NCI-H69 (cell line): ENCODE data around the gene SEMA3A.

Source experiments
- DNase-seq: peaks from one replicate; lab custom pipeline; 2025; lab: John Stamatoyannopoulos, UW

SEMA3A gene

DNA sequence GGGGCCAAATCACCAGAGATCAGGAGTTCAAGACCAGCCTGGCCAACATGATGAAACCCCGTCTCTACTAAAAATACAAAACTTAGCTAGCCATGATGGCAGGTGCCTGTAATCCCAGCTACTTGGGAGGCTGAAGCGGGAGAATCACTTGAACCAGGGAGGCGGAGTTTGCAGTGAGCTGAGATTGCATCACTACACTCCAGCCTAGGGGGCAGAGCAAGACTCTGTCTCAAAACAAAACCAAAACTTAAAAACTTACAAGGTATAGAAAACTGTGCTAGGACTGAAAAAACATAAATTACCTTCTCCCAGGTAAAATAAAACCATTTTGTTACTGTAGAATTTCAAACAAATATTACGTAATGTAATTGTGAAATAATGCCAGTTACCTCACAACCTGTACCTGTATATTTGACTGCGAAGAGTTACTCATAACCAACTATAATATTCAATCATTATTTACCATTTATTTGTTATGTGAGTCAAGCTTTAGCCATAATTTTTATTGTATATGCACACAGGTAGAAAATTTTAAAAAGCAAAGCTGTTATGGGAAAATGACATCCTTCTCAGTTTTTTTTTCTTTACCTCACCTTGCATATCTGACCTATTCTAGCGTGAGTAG lies 180.9 kb downstream of the SEMA3A start:
- DNase-seq, result no peak

DNA sequence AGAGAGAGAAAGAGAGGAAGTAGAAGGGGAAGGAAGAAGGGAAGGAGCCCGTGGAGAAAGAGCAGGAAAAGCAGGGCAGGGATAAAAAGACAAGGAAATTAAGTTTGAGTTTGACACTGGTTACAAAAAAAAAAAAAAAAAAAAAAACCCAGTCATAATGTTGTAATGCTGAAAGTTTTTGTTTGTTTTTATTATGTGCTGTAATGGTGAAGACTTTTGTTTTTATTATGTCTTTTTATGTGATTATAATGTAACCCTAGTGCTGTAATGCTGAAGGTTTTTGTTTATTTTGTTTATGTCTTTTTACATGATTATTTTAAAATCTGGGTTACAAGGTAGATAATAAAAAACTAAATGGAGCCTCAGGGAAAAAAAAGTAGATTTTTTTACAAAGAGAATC lies 184.8 kb downstream of the SEMA3A start:
- no peak for DNase-seq

DNA sequence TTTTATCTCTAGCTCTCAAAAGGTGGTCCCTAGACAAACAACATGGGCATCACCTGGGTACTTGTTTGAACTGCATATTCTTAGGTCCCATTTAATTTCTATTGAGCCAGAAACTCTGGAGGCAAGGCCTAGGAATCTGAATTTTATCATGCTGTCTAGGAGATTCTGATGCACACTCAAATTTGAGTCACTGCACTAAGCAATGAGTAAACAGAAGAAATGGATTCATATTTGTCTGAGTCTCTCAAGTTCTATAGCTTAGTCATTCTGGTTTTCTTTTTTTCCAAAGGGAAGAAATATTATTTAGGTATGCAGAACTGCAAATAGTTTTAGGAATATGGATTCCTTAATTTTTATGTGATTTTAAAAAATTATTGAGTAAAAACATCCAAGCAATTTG lies 185.5 kb downstream of the SEMA3A start:
- no peak for DNase-seq

GRCh38 chr7:84003191-84003590 lies 191.4 kb downstream of the SEMA3A start:
- no peak for DNase-seq

DNA sequence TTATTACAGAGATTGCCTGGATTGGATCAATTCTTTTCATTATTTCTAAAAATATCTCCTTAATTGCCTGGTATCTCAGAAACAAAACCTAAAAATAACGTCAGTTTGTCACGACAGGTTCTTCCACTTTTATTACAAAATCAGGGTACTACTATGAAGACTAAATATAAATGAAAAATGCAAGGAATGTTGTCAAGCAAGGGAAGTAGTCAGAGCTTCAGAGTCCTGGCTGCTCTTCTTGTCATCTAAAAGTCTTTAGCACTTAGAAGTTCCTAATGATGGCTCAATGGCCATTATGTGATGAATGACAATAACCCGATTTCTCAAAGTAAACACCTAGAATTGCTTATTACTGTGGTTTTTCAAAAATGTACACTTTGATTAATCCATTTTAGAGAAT lies 192.2 kb downstream of the SEMA3A start:
- no peak for DNase-seq

DNA sequence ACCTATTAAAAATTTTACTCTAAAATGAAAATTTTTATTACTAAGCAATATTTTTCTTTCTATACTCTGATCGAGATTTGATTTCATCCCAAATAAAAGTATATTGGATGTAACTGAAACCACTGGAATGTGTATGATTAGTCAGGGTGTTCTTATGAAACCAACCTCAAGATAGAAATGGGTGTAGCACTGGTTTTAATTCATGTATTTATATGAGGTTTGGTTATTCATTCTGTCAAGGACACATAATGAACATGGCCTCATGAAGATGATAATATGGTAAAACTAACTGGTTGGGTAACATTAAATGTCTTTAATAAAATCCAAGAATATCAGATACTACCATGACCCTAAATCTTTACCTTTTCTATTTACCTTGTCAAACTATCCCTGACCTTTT lies 197.7 kb downstream of the SEMA3A start:
- DNase-seq, result no peak

- no peak for DNase-seq
Measured at GRCh38 chr7:83987764-83988163, 206.8 kb downstream of the SEMA3A start.

DNA sequence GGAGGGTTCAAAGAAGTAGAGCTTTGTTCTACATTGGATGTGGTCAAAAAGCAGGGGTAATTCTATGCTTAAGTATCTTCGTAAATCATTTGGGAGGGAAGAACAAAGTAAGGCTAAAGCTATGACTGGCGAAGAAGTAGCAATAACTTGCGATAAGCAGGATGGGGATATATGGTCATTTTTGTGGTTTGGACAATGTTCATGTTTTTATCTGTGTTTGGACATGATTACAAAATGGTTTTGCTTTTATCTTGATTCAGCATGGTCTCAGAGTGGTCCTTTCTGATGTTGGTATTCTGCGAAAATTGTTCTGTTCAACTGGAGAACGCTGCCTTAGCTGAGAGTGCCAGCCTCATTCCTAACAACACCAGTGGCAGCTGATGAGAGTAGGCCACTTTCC lies 208.8 kb downstream of the SEMA3A start:
- no peak for DNase-seq

DNA sequence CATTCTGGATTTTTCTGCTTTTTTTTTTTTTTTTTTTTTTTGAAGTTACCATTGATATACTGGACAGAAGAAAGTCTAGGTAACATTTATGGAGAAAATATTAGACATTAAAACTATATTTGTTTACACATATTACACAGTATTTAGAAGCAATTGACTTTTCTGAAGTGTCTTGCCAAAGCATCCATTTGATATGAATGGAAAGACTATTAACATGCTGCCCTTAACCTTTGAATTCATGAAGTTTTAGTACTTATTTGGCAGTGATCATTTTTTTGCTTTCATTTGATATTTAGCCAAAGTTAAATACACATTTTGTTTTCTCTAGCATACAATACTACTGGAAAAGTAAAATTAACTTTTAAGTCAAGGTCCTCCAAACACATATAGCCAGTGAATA lies 210.0 kb downstream of the SEMA3A start:
- no peak for DNase-seq

- DNase-seq, result no peak
Measured at GRCh38 chr7:83984076-83984475, 210.5 kb downstream of the SEMA3A start.

DNA sequence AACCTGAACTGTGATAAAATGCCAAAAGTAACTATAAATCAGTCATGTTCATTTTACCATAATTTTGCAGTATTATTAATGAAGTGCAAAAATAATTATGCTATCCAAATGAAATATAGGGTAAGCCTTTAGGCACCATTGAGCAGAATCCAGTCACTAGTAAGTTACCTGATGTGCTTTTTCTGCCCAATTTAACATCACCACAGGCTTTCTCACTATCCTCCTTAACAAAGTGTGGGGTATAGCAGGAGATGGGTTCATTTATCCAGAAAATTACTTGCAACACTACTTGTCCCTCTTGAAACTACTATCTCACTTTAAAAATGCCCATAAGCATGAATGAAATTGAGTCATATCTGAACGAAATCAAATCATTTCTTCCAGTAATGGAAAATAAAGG lies 211.0 kb downstream of the SEMA3A start:
- DNase-seq, result peak; percentile 11

GRCh38 chr7:83976302-83976701 lies 218.3 kb downstream of the SEMA3A start:
- DNase-seq, result peak; percentile 66

DNA sequence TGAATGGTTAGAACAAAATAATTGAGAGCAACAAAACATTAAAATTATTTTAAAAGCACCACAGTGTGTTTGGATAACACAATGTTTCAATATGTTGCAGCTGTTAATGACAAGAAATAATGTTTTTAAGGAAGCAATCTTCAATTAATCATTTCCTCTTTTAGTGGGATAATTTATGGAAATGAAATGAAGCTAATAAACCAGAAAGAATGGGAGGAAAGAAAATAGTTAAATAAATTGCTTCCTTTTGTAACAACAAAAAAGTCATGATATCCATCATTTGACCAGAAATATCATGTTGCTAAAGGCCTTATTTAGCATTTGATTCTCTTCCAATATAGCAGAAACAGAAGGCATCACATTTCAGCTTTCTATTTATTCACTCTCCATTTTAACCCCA lies 224.5 kb downstream of the SEMA3A start:
- DNase-seq, result peak; percentile 13

DNA sequence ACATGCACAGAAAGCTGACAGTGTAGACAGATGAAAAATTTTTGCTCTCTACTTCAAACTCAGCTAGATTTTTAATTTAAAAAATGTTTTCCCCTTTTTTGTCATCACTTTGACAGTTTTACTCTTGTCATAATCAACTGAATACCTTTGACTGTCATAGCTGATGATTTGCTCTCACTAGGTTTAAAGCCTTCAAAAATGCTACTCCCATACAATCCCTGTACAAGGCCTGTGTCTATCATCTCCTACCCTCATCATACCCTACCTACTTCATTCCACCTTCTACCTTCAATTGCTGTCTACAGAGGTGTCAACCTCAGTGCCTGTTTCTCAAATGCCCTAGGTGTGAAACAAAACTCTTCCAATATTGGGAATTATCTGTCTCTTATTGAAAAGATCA lies 230.3 kb downstream of the SEMA3A start:
- no peak for DNase-seq

DNA sequence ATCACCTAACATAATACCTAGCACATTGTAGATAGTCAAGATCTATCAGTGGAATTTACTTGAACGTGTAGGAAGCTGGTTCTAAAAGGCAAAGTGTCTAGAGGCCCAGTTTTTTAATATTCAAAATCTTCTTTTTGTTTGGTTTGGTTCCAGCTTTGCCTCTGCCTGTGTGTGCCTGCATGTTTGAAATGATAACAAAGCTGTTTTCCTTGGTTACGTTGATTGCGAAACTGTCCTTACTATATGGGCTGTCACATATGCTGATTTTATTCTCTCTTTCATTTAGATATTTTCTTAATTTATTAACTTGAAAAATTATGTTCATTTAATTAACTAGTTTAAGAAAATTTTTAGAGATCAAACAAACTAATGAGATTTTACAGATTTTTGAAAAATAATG lies 237.3 kb downstream of the SEMA3A start:
- no peak for DNase-seq

GRCh38 chr7:83956104-83956503 lies 238.5 kb downstream of the SEMA3A start:
- DNase-seq, result no peak

DNA sequence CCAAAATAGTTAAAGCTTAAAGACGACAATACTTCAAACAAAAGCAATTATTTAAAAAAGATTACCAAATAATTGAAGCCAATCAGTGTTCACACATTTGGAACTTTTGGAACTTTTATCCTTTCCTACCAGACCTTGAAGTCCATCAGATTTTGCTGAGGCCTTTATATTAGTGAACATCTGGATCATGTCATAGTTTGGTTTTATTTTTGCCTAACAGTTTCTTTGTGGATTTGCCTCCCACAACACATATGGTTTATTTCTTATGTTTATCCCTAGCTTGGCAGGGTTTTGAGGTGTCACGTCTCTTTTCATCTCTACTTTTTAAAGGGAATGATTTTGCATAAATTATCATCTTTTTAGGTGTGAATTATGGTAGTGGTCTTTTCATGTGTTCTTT lies 242.4 kb downstream of the SEMA3A start:
- DNase-seq, result no peak

GRCh38 chr7:83947260-83947659 lies 247.3 kb downstream of the SEMA3A start:
- peak; percentile 68 for DNase-seq

DNA sequence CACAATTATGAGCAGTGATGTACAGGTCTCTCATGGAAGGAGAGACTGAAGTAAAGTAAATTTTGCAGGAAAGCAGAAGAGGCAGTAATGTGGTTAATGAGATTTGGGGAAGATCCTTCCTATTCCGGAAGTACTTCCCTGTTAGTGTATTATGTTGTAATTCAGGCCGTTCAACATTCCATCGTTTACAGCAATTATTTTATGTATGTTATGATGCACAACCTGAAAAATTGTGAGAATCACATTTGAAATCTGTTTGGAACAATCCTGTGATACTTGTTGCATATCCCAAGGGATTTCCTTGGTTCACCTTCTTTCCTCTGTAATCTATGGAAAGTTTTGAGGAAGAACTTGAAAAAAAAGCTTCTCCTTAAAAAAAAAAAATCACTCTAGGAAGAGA lies 247.8 kb downstream of the SEMA3A start:
- no peak for DNase-seq

DNA sequence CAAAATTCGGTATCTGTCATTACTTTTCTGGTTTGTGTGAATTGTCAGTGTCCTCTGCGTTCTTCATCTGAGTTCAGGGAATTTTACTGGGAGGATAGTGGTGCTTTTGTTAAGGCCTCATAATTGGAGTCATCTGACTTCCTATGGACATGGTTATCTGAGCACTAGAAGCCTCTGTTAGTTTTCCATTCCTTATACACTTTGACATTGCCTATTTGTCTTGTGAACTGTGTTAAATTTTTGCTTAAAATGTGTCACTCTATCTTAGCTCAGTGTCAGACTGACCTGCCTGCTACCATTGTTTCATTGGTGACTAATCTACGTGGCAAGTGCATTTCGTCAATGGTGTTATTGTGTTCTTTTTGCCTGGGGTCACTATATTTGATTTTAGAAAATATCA lies 253.3 kb downstream of the SEMA3A start:
- no peak for DNase-seq

GRCh38 chr7:83937930-83938329 lies 256.7 kb downstream of the SEMA3A start:
- DNase-seq, result peak; percentile 15

DNA sequence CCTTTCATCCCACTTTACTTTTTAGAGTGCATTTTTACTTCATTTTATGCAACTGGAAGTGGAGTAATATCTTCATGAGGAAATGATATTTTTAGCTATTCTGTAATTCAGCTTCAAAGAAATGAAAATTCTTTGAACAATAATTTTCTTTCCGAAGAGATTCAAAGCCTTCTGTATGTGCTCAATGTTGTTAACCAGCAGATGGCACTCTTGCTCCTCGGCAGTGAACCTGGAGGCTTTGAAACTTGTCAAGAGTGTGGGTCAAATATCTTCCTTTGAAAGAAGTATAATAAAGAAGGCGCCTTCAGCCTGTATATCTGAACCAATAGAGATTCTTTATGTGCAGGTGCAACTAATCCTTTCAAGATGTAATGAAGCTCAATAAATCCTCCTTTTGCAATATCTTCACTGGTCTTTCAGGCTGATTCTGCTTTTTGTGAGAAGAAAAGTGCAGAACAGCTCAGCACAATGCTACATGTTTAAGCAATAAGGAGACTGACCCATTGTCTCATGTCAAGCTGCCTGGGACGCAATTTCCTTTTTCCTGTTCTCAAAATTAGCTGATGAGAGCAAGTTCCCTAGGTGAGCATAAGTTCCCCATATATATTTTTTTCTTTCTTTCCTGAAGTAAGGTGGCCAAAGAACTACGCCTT lies 258.4 kb downstream of the SEMA3A start:
- peak; percentile 80 for DNase-seq

DNA sequence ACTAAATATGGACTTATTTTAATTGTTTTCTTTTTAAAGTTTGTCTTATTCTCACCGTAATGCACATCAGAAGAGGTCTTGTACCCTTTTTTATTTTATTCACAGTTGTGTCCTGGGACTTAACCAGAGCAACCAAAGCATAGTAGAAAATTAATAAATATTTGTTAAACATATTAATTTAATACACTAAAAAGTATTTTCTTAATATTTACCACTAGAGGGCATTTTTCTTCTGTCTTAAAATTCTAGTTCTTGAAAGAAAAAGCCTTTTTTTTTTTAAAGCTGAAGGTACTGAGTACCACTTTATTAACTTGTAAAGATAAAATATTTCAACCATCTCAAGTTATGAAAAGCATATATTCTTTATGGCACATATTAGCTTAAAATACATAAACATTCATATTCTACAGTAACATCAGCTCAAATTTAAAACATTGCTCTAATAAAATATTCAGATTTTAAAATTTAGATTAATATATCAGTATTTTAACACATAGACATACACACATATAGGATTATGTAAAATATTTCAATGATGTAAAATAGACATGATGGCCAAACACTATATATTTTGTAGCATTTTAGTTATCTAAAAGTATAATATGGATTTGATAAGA lies 260.4 kb downstream of the SEMA3A start:
- DNase-seq, result peak; percentile 29

GRCh38 chr7:83931968-83932367 lies 262.6 kb downstream of the SEMA3A start:
- DNase-seq, result no peak
